HEK293T (cell line): ENCODE results near the gene CST8.

Source experiments
- ELF4 ChIP-seq: fragments of 450-650 bp; IDR thresholded peaks from 2 replicates; pipeline ENCODE4 v1.6.1; 2017; ENCODE audit warnings: antibody characterized with exemption
- FOXA1 ChIP-seq: fragments of 450-650 bp; IDR thresholded peaks from 2 replicates; pipeline ENCODE4 v1.6.1; 2016; ENCODE audit warnings: mild to moderate bottlenecking
- FOXK2 ChIP-seq: fragments of 450-650 bp; IDR thresholded peaks from 2 replicates; pipeline ENCODE4 v1.6.1; 2016; ENCODE audit warnings: mild to moderate bottlenecking
- HDGF ChIP-seq: fragments of 450-650 bp; IDR thresholded peaks from 2 replicates; pipeline ENCODE4 v1.6.1; 2017; ENCODE audit warnings: antibody characterized with exemption, borderline replicate concordance
- L3MBTL2 ChIP-seq: fragments of 450-650 bp; conservative IDR thresholded peaks from 2 replicates; pipeline ENCODE4 v1.6.1; 2016; ENCODE audit warnings: mild to moderate bottlenecking
- LEF1 ChIP-seq: fragments of 450-650 bp; IDR thresholded peaks from 2 replicates; pipeline ENCODE4 v1.6.1; 2017; ENCODE audit warnings: mild to moderate bottlenecking, borderline replicate concordance
- NFRKB ChIP-seq: fragments of 450-650 bp; IDR thresholded peaks from 2 replicates; pipeline ENCODE4 v1.6.1; 2016; ENCODE audit warnings: mild to moderate bottlenecking, moderate library complexity
- SP1 ChIP-seq: fragments of 450-650 bp; IDR thresholded peaks from 2 replicates; pipeline ENCODE4 v1.6.1; 2017
- TARDBP ChIP-seq: fragments of 450-650 bp; IDR thresholded peaks from 2 replicates; pipeline ENCODE4 v1.6.1; 2016
- ZNF384 ChIP-seq: fragments of 450-650 bp; IDR thresholded peaks from 2 replicates; pipeline ENCODE4 v1.6.1; 2016

- no peak for TF ChIP-seq ELF4
- no peak for TF ChIP-seq HDGF
- TF ChIP-seq NFRKB: no peak
- no peak for TF ChIP-seq ZNF384
- TF ChIP-seq SP1: no peak
- no peak for TF ChIP-seq L3MBTL2
- TF ChIP-seq LEF1: no peak
- TF ChIP-seq FOXK2: no peak
- no peak for TF ChIP-seq FOXA1
- no peak for TF ChIP-seq TARDBP
Observed at GRCh38 chr20:23448167-23448566, 42.8 kb upstream of the CST8 start.
